Left lung (tissue), 10 donors: ENCODE measurements around the gene SLC25A48. TPM values are rescaled to one million over a fixed set of nuclear protein-coding genes. Genes with fewer than 3 reads are reported as not detected.
A peak's percentile ranks its signal among the peaks of the same experiment; 100 is the strongest.
"Not testable (repeated sequence)": the region's sequence is repeated elsewhere in the genome, so short reads cannot be mapped to it uniquely, and the experiment has no call there.

Source experiments
- ATAC-seq: fragments of 200-7000 bp; cut with Tn5 transposase; one replicate; pipeline ENCODE4 v1.9.1; 2020; ENCODE audit warnings: moderate library complexity
- DNase-seq, 4 donors: peaks; one replicate each; pipeline ENCODE4 v3.0.0-alpha.2; 2013 to 2020
- H3K27ac ChIP-seq, 2 donors: fragments of 200-600 bp; sonication (generic) in 1 of 2; one replicate each; pipeline versions ENCODE4 v1.5.0 to v1.8.0; 2020 to 2021
- H3K27me3 ChIP-seq, 2 donors: fragments of 200-600 bp; sonication (generic) in 1 of 2; one replicate each; pipeline versions ENCODE4 v1.5.0 to v1.8.0; 2020 to 2021
- H3K36me3 ChIP-seq, 2 donors: fragments of 200-600 bp; sonication (generic) in 1 of 2; one replicate each; pipeline versions ENCODE4 v1.5.0 to v1.8.0; 2020 to 2021
- H3K4me1 ChIP-seq, 2 donors: fragments of 200-600 bp; one replicate each; pipeline ENCODE4 v1.8.0; 2021
- H3K4me3 ChIP-seq, 2 donors: fragments of 200-600 bp; sonication (generic) in 1 of 2; one replicate each; pipeline versions ENCODE4 v1.5.0 to v1.8.0; 2020 to 2021; ENCODE audit warnings: mild to moderate bottlenecking in 1 of 2
- H3K9me3 ChIP-seq, 2 donors: fragments of 200-600 bp; sonication (generic) in 1 of 2; one replicate each; pipeline versions ENCODE4 v1.5.0 to v1.8.0; 2020 to 2021
- CTCF ChIP-seq, 2 donors: fragments of 200-600 bp; sonication (generic) in 1 of 2; IDR thresholded peaks; one replicate each; pipeline versions ENCODE4 v1.5.0 to v1.8.0; 2021; ENCODE audit warnings: antibody characterized with exemption in 2 of 2
- intact Hi-C, 2 donors: fragments of 100-400 bp; cut with DNase I; formaldehyde crosslinking; loops; one replicate each; pipeline versions ENCODE4 v1.11.2 to v1.14.2; 2022
- polyA plus RNA-seq, 6 donors: library from polyadenylated mRNA; unstranded; fragments of 120-200 nt; gene quantifications; one replicate each; pipeline ENCODE4 v1.2.1, GENCODE V29; 2013; ENCODE audit not compliant: insufficient read length in 6 of 6
- total RNA-seq, 2 donors: library from RNA; stranded (reverse); fragmentation: NEBNext Ultra II Directional; extraction: Animal tissue kit (Norgen Biotek cat#: 25700); gene quantifications; one replicate each; pipeline ENCODE4 v1.2.1, GENCODE V29; 2021
- donor health status: DM: no; HTN: yes; CAD: no.
- donor health status: DM: no; HTN: no; CAD: no.

The SLC25A48 gene
- total and polyA plus RNA-seq, 8 donors = 0.64 to 1.7 (median 1.0) TPM; not detected in 1

- DNase-seq (no peak), ATAC-seq (peak; percentile 80)
- Histone ChIP-seq H3K27me3 (peaks cover 0 to 5% of the 10 kb centered on the region in 2 donors), H3K4me3 (no peak overlapping the region), H3K4me1 (no peaks in the 10 kb centered on the region), H3K9me3 (no peaks in the 10 kb centered on the region), H3K27ac (no peak overlapping the region), H3K36me3 (no peaks in the 10 kb centered on the region)
- intact Hi-C loops = no loop called here
- TF ChIP-seq CTCF (IDR thresholded peaks at IDR 0.05) = no peak
Measured at GRCh38 chr5:135857630-135858311, 23.3 kb downstream of the SLC25A48 start.

GRCh38 chr5:135859186-135859585 lies 24.7 kb downstream of the SLC25A48 start:
- intact Hi-C loops, ATAC-seq, H3K27ac ChIP-seq, H3K36me3 ChIP-seq, H3K4me1 ChIP-seq, H3K9me3 ChIP-seq, H3K4me3 ChIP-seq, H3K27me3 ChIP-seq, DNase-seq: not testable (repeated sequence)

DNA sequence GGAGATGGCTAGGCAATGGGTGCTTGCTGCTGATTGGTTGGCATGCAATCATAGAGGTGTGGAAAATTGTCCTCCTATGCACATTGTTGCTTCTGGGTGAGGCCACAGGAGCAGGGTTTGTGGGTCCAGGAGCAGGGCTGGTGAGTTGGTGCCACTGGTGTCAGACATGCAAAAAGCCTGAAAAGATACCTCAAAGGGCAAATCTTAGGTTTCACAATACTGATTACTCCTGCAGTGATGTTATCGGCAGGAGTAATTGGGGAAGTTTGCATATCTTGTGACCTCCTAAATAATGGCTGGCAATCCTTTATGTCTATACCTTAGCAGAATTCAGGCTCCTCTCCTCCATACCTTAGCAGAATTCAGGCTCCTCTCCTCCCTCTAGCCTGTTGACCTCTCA lies 25.2 kb downstream of the SLC25A48 start:
- Histone ChIP-seq H3K4me3 (no peak overlapping the region), H3K36me3 (no peaks in the 10 kb centered on the region), H3K4me1 (no peaks in the 10 kb centered on the region), H3K9me3 (no peaks in the 10 kb centered on the region), H3K27me3 (peaks cover 0 to 5% of the 10 kb centered on the region in 2 donors), H3K27ac (no peak overlapping the region)
- intact Hi-C loops = no loop called here
- no peak for TF ChIP-seq CTCF (IDR thresholded peaks at IDR 0.05)
- no peak for ATAC-seq
- no peak for DNase-seq

DNA sequence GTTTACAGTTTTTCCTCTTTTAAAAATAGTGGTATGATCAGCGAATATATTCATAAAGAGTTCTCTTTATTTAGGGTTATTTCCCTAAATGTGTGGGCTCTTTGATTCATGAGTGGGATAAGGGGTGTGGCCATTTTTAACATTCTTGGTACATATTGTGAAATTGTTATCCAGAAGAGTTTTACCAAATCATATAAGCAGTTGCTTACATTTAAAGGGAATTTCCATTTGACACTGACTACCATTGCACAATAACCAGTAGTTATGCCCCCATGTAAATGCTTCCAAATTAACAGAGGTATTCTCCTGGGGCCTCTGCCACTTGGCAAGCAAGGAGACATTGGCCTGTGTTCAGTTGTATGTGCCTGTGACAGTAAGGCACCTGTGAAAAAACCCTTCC lies 27.2 kb downstream of the SLC25A48 start:
- intact Hi-C loops = no loop called here
- Histone ChIP-seq H3K27me3 (no peaks in the 10 kb centered on the region), H3K9me3 (no peaks in the 10 kb centered on the region), H3K36me3 (no peaks in the 10 kb centered on the region), H3K4me1 (no peaks in the 10 kb centered on the region), H3K27ac (no peak overlapping the region), H3K4me3 (no peak overlapping the region)
- TF ChIP-seq CTCF (IDR thresholded peaks at IDR 0.05) = no peak
- ATAC-seq = no peak
- DNase-seq = no peak

GRCh38 chr5:135862086-135862485 lies 27.6 kb downstream of the SLC25A48 start:
- intact Hi-C loops = no loop called here
- ATAC-seq = no peak
- TF ChIP-seq CTCF (IDR thresholded peaks at IDR 0.05) = no peak
- no peak overlapping the region for H3K27ac ChIP-seq
- DNase-seq = no peak
- no peaks in the 10 kb centered on the region for H3K27me3 ChIP-seq
- no peaks in the 10 kb centered on the region for H3K4me1 ChIP-seq
- H3K4me3 ChIP-seq = no peak overlapping the region
- H3K9me3 ChIP-seq = no peaks in the 10 kb centered on the region
- H3K36me3 ChIP-seq = no peaks in the 10 kb centered on the region

- Histone ChIP-seq H3K27ac (no peak overlapping the region), H3K4me1 (no peaks in the 10 kb centered on the region), H3K27me3 (no peaks in the 10 kb centered on the region), H3K9me3 (no peaks in the 10 kb centered on the region), H3K4me3 (no peak overlapping the region), H3K36me3 (no peaks in the 10 kb centered on the region)
- DNase-seq (no peak), ATAC-seq (no peak)
- intact Hi-C loops = no loop called here
- no peak for TF ChIP-seq CTCF (IDR thresholded peaks at IDR 0.05)
Measured at GRCh38 chr5:135862744-135863143, 28.3 kb downstream of the SLC25A48 start.
